Left forelimb (tissue), 1 donor: ENCODE results near the gene NUP160.
"Not testable (repeated sequence)": the region's sequence is repeated elsewhere in the genome, so short reads cannot be mapped to it uniquely, and the experiment has no call there.

Source experiments
- DNase-seq: peaks from one replicate; pipeline ENCODE4 v3.0.0-alpha.2; 2018; ENCODE audit warnings: low spot score

NUP160 gene

DNA sequence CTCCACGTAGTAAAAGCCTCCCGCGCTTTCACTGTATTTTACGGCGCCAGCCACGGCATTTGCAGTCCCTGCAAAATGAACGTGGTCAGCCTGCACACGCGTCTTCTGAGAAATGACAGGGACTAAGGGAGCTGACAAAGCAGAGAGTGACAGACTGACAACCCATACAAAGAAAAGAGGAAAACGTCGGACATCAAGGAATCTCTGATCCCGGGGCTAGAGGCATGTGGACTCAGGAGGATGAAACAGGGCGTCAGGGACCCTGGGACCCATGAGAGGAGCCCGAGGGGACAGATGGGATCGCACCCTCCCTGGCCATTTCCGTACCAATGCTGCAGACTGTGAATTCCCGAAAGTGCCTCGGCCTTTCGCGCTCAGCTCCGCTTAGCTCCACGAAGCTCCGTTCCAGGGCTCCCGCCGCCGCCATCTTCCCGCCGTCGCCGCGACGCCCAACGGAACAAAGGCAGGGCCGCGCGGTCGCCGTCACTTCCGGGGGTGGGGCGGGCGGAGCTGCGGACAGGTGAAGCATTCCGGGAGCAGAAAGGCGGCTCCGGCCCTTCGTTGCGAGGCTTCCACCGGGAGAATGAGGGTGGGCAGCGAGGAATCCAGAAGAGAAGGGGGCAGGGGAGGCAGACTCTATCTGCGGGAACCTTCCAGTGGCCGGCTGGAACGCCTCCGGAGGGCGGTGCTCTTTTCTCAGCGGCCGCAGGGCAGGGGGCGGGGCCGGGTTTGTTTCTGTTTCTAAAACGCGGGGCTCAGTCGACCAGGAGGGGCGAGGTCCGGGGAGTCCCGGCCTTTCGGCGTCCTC, at the start of gene NUP160:
NUP160 (minus strand) TSS at position 459 of the 808 bp plus-strand sequence; CDS start at position 427, 32 bp downstream.
- DNase-seq: peak; percentile 94

- no peak for DNase-seq
These were observed 48.0 kb upstream of the NUP160 start for GRCh38 chr11:47896199-47896598.

- no peak for DNase-seq
These were observed 46.9 kb upstream of the NUP160 start for GRCh38 chr11:47895035-47895434.

- DNase-seq: not testable (repeated sequence)
These were observed 44.6 kb upstream of the NUP160 start for GRCh38 chr11:47892546-47893276.

DNA sequence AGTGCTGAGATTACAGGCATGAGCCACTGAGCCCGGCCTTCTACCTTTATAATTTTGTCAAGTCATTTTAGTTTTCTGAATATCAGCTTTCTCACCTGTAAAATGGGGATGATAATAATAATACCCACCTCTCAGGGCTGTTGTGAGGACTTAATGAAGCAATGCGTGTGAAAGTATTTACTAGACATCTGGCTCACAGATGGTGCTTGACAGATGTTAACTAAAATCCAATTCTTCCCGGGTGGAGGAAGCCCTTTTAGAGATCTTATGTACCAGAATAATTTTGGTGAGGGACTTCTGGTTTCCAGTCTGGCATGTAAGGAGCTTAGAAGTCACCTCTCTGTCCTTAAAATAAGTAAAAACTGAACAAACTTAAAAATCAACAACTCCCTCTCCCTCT, 43.7 kb upstream of the NUP160 start:
- no peak for DNase-seq

DNA sequence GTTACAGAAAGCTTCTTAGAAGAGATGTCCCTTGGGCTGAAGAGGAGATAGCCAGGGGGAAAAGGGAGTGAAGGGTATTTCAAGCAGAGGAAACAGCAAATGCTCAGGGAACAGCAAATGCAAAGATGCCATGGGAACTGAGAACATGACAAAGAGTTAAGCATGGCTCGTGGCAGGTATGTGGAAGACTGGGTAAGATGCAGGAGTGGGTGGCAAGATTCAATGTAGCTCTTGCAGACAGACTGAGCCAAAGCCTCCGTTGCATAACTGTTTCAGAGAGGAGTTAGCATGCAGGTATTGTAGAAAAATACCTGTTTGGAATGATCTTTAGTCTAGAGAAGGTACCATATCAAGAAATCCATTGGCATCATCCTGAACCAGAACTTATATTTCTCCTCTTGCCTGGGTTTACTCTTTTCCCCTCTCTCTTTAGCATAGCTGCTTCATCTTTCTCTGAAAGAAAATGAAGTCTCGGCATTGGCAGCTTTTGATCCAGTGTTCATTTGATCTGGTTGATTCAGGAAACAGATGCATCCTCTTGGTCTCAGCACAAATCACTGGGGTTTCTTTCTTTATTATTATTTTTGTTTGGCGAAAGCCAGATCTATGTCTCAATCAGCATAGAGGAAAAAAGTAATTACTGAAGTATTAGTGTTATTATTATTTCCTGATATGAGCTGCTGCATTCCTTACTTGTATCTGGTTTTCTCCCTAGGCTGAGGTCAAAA, 41.7 kb upstream of the NUP160 start:
- DNase-seq: no peak

- no peak for DNase-seq
These were observed 39.9 kb upstream of the NUP160 start for GRCh38 chr11:47887910-47888569.

DNA sequence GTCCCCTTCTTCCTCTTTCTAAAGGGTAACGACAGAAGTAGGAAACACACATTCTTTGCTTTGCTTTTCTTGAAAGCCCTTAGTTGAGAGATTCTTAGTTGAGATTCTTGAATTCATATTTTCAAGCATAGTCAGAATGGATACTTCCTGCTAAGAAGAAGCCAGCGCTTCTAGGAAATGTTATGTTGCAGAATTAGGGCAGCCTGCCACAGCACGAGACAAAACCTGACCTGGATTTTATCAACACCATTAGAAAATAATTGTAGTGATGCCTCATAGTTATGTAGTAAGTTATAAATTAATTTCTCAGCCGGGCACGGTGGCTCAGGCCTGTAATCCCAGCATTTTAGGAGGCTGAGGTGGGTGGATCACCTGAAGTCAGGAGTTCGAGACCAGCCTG, 37.9 kb upstream of the NUP160 start:
- no peak for DNase-seq

DNA sequence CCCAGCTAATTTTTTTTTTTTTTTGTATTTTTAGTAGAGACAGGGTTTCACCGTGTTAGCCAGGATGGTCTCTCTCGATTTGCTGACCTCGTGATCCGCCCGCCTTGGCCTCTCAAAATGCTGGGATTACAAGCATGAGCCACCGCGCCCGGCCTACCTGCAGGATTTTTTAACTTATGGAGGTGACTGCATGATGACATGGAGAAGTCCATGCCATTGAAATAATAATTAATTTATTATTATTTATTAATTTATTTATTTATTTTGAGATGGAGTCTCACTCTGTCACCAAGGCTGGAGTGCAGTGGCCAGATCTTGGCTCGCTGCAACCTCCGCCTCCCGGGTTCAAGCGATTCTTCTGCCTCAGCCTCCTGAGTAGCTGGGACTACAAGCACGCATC, 34.3 kb upstream of the NUP160 start:
- not testable (repeated sequence) for DNase-seq

DNA sequence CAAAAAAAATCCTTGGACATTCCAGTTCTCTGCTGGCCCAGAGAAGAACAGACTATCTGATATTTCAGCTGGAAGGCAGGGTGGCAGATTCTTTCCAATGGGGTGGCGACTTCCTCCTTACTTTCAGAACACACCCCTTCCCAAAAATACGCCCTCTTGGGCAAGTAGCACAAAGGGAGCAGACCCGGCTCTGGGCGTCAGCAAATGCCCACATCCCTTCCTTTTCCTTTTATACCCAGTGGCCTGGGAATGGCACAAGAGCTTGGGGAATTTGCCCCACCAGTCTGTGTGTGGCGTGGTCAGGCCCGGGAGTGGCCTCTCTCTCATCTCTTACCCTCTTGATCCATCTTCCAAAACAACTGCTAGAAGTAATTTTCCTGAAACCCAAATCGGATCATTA, 33.0 kb upstream of the NUP160 start:
- no peak for DNase-seq

- DNase-seq: no peak
These were observed 31.4 kb upstream of the NUP160 start for GRCh38 chr11:47879259-47880158.

DNA sequence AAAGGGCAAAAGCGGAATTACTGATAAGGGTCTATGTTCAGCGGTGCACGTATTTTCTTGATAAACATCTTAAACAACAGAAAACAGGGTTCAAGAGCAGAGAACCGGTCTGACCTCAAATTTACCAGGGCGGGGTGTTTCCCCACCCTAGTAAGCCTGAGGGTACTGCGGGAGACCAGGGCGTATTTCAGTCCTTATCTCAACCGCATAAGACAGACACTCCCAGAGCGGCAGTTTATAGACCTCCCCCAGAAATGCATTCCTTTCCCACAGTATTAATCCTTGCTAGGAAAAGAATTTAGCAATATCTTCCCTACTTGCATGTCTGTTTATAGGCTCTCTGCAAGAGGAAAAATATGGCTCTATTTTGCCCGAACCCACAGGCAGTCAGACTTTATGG, 27.7 kb upstream of the NUP160 start:
- not testable (repeated sequence) for DNase-seq

DNA sequence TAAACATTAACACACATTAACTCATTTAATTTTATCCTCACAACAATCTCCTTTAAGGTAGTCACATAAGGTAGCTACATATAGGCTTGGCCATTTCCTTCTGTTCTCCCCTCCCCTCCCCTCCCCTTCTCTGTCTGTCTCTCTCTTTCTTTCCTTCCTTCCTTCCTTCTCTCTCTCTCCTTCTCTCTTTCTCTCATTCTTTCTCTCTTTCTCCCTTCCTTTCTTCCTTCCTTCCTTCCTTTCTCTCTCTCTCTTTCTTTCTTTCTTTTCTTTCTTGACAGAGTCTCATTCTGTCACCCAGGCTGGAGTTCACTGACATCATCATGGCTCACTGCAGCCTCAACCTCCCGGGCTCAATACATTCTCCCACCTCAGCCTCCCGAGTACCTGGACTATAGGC, 22.3 kb upstream of the NUP160 start:
- no peak for DNase-seq

DNA sequence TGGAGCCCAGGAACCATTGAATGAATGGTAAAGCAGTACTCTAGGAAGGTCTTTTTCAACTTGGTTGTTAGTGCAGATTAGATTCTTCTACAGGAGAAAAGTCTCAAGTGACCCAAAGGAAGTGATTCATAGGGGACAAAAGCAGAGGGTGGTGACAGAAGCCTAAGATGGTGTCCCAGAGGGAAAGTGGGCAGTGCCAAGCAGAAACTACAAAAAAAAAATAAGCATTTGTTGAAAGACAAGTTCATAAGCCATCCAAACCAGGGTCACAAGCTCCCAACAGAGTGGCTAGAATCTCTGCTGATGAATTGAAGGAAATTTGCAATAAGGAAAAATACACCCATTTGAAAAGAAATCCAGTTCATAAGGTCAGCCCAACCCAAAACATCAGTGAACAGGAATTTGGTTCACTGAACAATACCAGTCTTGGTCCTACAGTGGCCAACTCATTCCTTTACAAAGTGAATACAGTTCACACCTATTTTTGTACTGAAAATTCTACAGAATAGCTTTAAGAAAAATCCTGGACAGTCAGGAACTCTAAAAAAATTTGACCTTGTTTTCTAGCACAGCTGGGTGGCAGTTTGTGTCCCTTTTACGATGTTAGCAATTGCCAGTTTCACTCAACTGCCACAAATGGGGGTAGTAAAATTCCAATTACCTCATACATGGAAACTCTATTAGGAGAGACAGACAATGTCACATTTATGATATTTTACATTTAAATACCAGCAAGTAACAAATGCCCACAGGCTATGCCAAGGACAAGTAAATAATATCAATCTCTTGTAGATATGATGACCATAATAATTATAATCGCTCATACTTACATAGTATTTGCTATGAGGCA, 21.6 kb upstream of the NUP160 start:
- DNase-seq: no peak

- DNase-seq: no peak
These were observed 19.7 kb upstream of the NUP160 start for GRCh38 chr11:47867823-47868222.

DNA sequence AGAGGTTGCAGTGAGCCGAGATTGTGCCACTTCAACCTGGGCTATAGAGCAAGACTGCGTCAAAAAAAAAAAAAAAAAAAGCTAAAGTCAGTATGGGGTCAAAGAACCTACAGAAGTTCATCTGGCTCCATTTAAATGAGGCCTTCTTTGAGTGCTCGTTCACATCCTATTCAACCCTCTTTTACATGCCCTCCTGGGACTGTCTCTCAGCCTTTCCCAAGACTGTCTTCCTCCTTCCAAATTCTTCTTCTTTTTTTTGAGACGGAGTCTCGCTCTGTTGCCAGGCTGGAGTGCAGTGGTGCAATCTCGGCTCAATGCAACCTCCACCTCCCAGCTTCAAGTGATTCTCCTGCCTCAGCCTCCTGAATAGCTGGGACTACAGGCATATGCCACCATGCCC, 18.7 kb upstream of the NUP160 start:
- DNase-seq: not testable (repeated sequence)

GRCh38 chr11:47864901-47865300, 16.8 kb upstream of the NUP160 start:
- DNase-seq: no peak

DNA sequence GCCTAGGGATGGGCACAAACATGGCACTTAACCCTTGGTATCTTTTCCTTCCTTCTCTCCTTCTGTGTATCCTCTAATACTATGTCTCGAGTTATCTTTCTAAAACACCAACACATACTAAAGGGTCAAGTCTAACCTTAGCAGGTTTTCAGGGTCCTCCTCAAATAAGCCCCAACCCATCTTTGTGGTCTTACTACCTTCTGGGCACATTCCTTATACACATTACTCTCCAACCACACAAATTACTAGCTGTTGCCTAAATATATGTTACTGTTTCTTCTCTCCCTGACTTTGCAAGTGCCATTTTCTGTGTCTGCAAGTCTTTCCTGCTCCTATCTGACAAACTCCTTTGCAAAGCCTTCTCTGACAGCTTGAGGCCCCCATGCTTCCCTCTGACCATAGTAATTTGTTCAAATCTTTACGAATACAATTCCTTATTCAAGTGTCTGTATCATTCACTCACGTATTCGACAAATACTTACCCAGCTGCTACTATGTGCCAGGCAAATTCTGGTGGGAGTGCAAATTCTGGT, 15.8 kb upstream of the NUP160 start:
- DNase-seq: no peak

- no peak for DNase-seq
These were observed 15.2 kb upstream of the NUP160 start for GRCh38 chr11:47863189-47863897.
